ENCODE measurements around the gene KIAA1958.

DNA sequence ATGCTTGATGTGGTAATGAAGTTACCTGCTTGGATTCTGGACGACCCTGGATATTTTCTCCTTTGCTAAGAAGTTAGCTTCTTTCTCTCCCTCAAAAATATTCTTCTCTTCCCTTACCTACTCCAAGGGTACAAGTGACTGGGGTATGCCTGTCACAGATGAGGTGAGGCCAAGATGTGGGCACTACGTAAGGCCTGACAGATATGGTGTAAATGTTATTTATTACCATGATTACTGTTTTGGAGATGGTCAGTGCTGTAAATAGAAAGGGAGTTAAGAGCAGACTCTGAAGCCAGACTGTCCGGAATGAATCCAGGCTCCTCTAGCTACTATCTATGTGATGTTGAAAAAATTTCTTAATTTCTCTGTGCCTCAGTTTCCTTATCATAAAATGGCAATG, 1.1 kb upstream of the KIAA1958 start:
- TF ChIP-seq CTCF (IDR thresholded peaks at IDR 0.05) (no peak), POLR2AphosphoS5 (IDR thresholded peaks at IDR 0.05) (no peak), POLR2A (IDR thresholded peaks at IDR 0.05) (no peak)

Data from suprapubic skin (tissue), 4 donors.